ENCODE data around the gene GLT6D1. TPM values are rescaled to one million over a fixed set of nuclear protein-coding genes. Genes with fewer than 3 reads are reported as not detected.
"Not testable (repeated sequence)": the region's sequence is repeated elsewhere in the genome, so short reads cannot be mapped to it uniquely, and the experiment has no call there.

GLT6D1 gene
- total RNA-seq, 4 donors from 2014 or later = not detected

GRCh38 chr9:135671591-135672041, 32.3 kb upstream of the GLT6D1 start:
- 68% methylated on average over 17 of the region's 17 CpGs; no CpG with 5 or more reads in 1 of the 2 donors for WGBS, 2 donors (ENCODE audit: low coverage in 1 of 2)
- no peak for DNase-seq
- in situ Hi-C loops (cut with MboI; ENCODE audit: low pct_ligation_motif_present in 1 of 4, low pct_unique_long_range_greater_than_20kb in 1 of 4, low sequenced_read_pairs in 3 of 4) = no loop called here

DNA sequence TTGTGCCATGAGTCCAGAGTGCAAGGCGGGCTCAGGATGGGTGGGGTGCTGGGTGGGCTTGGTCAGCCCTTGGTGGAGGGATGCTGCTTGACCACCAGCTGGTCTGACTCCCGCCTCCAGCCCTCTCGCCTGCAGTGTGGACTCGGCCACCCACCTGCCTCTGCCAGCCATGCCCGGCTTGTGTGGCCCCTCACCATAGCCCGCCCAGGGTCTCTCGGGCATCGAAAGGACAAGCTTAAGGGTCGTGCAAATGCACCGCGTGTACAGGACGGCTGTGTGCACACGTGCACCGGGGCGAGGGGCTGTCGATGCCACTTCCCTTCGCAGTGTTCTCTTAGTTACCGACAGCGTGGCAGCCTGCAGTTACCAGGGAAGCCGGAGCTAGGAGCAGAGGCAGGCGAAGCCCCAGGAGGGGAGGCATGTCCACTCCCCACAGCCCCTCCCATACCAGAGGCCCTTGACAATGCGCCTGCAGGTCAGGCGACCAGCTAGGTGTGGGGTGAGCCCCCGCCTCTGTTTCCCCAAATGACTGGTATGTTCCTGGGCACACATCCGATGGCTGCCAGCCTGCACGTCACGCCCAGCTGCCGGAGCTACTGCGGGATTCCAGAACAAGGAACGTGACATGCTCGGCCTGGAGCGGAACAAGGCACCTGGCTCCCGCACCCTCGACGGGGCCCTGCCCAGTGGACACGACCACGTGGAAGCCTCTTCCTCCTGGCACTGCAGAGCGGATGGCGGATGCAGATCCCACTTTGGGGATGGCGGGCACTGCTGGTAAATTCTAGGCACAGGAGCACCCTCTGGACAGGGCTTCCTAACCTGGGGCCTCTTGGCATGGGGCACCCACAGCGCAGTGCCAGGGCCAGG, 31.6 kb upstream of the GLT6D1 start:
- Histone ChIP-seq H3K9me3 (no peaks in the 10 kb centered on the region), H3K4me3 (no peak overlapping the region), H3K4me1 (no peaks in the 10 kb centered on the region), H3K27ac (no peak overlapping the region), H3K36me3 (no peaks in the 10 kb centered on the region), H3K27me3 (no peaks in the 10 kb centered on the region)
- intact Hi-C loops (cut with DNase I; ENCODE audit: low total_unique reads) (no loop called here), in situ Hi-C loops (cut with MboI; ENCODE audit: low pct_ligation_motif_present in 1 of 4, low pct_unique_long_range_greater_than_20kb in 1 of 4, low sequenced_read_pairs in 3 of 4) (no loop called here)
- 40 to 87% methylated on average over 1 to 41 of the region's 41 CpGs for WGBS, 2 donors (ENCODE audit: low coverage in 1 of 2)
- DNase-seq = no peak
- no peak for TF ChIP-seq POLR2AphosphoS5 (IDR thresholded peaks at IDR 0.05)
- TF ChIP-seq, protein P1, sequence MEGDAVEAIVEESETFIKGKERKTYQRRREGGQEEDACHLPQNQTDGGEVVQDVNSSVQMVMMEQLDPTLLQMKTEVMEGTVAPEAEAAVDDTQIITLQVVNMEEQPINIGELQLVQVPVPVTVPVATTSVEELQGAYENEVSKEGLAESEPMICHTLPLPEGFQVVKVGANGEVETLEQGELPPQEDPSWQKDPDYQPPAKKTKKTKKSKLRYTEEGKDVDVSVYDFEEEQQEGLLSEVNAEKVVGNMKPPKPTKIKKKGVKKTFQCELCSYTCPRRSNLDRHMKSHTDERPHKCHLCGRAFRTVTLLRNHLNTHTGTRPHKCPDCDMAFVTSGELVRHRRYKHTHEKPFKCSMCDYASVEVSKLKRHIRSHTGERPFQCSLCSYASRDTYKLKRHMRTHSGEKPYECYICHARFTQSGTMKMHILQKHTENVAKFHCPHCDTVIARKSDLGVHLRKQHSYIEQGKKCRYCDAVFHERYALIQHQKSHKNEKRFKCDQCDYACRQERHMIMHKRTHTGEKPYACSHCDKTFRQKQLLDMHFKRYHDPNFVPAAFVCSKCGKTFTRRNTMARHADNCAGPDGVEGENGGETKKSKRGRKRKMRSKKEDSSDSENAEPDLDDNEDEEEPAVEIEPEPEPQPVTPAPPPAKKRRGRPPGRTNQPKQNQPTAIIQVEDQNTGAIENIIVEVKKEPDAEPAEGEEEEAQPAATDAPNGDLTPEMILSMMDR (IDR thresholded peaks at IDR 0.05) = no peak

More at GRCh38 chr9:135671591-135672041, 32.3 kb upstream of the GLT6D1 start:
- intact Hi-C loops (cut with DNase I; ENCODE audit: low total_unique reads) = no loop called here
- H3K4me3 ChIP-seq = no peak overlapping the region
- no peaks in the 10 kb centered on the region for H3K9me3 ChIP-seq
- H3K4me1 ChIP-seq = no peaks in the 10 kb centered on the region
- no peaks in the 10 kb centered on the region for H3K36me3 ChIP-seq
- no peaks in the 10 kb centered on the region for H3K27me3 ChIP-seq
- TF ChIP-seq POLR2A (IDR thresholded peaks at IDR 0.05) (no peak), POLR2AphosphoS5 (IDR thresholded peaks at IDR 0.05) (no peak), EP300 (IDR thresholded peaks at IDR 0.05; ENCODE audit: low read depth) (no peak)
- TF ChIP-seq, protein P1 (IDR thresholded peaks at IDR 0.05) = no peak
- H3K27ac ChIP-seq = no peak overlapping the region

GRCh38 chr9:135669616-135670285, 30.4 kb upstream of the GLT6D1 start:
- no peaks in the 10 kb centered on the region for H3K9me3 ChIP-seq
- no peak overlapping the region for H3K27ac ChIP-seq
- in situ Hi-C loops (cut with MboI; ENCODE audit: low pct_ligation_motif_present in 1 of 4, low pct_unique_long_range_greater_than_20kb in 1 of 4, low sequenced_read_pairs in 3 of 4) (no loop called here), intact Hi-C loops (cut with DNase I; ENCODE audit: low total_unique reads) (no loop called here)
- no peak overlapping the region for H3K4me3 ChIP-seq
- H3K4me1 ChIP-seq = no peaks in the 10 kb centered on the region
- TF ChIP-seq EP300 (IDR thresholded peaks at IDR 0.05; ENCODE audit: low read depth) (no peak), POLR2AphosphoS5 (IDR thresholded peaks at IDR 0.05) (no peak), POLR2A (IDR thresholded peaks at IDR 0.05) (no peak)
- TF ChIP-seq, protein P1 (IDR thresholded peaks at IDR 0.05) = no peak
- DNase-seq = no peak
- no peaks in the 10 kb centered on the region for H3K36me3 ChIP-seq
- 93% methylated on average over 9 of the region's 9 CpGs; no CpG with 5 or more reads in 1 of the 2 donors for WGBS, 2 donors (ENCODE audit: low coverage in 1 of 2)
- no peaks in the 10 kb centered on the region for H3K27me3 ChIP-seq

- H3K9me3 ChIP-seq; intact Hi-C loops (cut with DNase I; ENCODE audit: low total_unique reads); H3K36me3 ChIP-seq; DNase-seq; H3K4me3 ChIP-seq; H3K27me3 ChIP-seq; H3K27ac ChIP-seq; H3K4me1 ChIP-seq; in situ Hi-C loops (cut with MboI; ENCODE audit: low pct_ligation_motif_present in 1 of 4, low pct_unique_long_range_greater_than_20kb in 1 of 4, low sequenced_read_pairs in 3 of 4): not testable (repeated sequence)
- 75 to 94% methylated on average over 2 to 5 of the region's 5 CpGs for whole genome bisulfite sequencing, 2 donors (ENCODE audit: low coverage in 1 of 2)
These were observed 29.7 kb upstream of the GLT6D1 start for GRCh38 chr9:135669018-135669417.

All from transverse colon (tissue), 4 donors.